Calu3 (cell line): ENCODE data around the gene THEM5. TPM values are rescaled to one million over a fixed set of nuclear protein-coding genes. Genes with fewer than 3 reads are reported as not detected.

Experiments
- BruUV-seq: library from RNA; stranded (reverse); fragments of 400-500 nt; replicated peaks from 2 replicates; lab custom pipeline; 2021; lab: Mats Ljungman, UMichigan
- CTCF ChIA-PET: fragments of 300-600 bp; sonication (Branson Sonifier 250); formaldehyde crosslinking; loops from one replicate; lab custom pipeline; 2022; ENCODE audit warnings: antibody characterized with exemption; lab: Charles Lee
- DNase-seq: peaks from one replicate; pipeline ENCODE4 v3.0.0; 2022
- H3K27ac Mint-ChIP-seq: one replicate; pipeline ENCODE4 v1.8.0; 2022; ENCODE audit warnings: mixed read lengths; ENCODE audit not compliant: unreplicated experiment
- H3K27me3 Mint-ChIP-seq: one replicate; pipeline ENCODE4 v1.8.0; 2022; ENCODE audit warnings: mixed read lengths; ENCODE audit not compliant: unreplicated experiment
- H3K36me3 Mint-ChIP-seq: one replicate; pipeline ENCODE4 v1.8.0; 2022; ENCODE audit warnings: mild to moderate bottlenecking, moderate library complexity, mixed read lengths; ENCODE audit not compliant: insufficient read depth, unreplicated experiment
- H3K4me1 Mint-ChIP-seq: one replicate; pipeline ENCODE4 v1.8.0; 2022; ENCODE audit warnings: mild to moderate bottlenecking, low read depth, mixed read lengths; ENCODE audit not compliant: unreplicated experiment
- H3K4me3 Mint-ChIP-seq: one replicate; pipeline ENCODE4 v1.8.0; 2022; ENCODE audit warnings: mild to moderate bottlenecking, low read depth, moderate library complexity, mixed read lengths; ENCODE audit not compliant: unreplicated experiment
- H3K9me3 Mint-ChIP-seq: one replicate; pipeline ENCODE4 v1.8.0; 2022; ENCODE audit warnings: low read depth, mixed read lengths; ENCODE audit not compliant: unreplicated experiment
- intact Hi-C: fragments of 100-400 bp; cut with micrococcal nuclease; formaldehyde crosslinking; loops from one replicate; pipeline ENCODE4 v1.10.0; 2022; ENCODE audit not compliant: unreplicated experiment
- total RNA-seq: library from RNA; stranded (reverse); gene quantifications from 2 replicates; pipeline ENCODE4 v1.2.3, GENCODE V29; 2022
- TF ChIP-seq, protein P1 (sequence below): fragments of 200-600 bp; IDR thresholded peaks from one replicate; pipeline ENCODE4 v1.8.0; 2022; ENCODE audit warnings: antibody characterized with exemption; ENCODE audit not compliant: unreplicated experiment

Gene THEM5
- total RNA-seq, 1 experiment from 2014 or later, result not detected

DNA sequence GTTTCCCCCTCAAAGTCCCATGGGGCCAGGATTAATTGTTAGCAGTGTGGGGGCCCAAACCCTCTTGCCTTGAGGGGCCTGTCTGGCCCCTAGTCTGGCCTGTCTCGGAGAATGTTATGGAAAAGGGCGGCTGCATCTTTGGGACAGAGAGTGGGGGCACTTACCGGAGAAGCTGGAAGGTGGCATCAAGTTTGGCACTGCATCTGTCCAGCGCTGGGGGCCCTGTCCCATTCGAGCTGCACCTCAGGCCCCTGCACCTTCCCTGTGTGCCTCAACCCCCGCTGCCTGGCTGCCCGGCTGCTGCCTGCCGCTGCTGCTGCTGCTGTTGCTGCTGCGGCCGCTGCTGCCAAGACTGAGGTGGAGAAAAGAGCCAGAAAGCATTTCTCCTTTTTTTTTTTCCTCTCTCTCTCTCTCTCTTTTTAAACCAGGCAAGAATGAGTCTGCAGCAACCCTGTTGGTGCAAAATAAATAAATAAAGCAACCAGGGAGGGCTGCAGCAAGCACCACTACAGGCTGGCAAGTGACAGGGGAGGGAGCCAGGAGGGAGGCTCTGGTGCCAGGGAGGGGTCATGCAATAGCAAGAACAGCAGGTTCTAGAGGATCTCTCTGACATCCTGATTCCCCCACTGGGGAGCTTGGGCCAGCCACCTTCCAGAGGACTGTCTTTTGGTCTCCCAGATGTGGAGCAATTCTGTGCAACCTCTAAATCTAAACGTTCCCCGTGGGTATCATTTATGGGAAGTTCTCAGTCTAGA, 48.3 kb downstream of the THEM5 start, which contains the start of gene LINGO4:
LINGO4 (minus strand) TSS at position 354 of the 755 bp plus-strand sequence. CDS start 2,715 bp downstream, outside the sequence.
- Mint-ChIP-seq H3K4me1 (no peaks in the 10 kb centered on the region), H3K9me3 (no peaks in the 10 kb centered on the region), H3K4me3 (no peak within 1 kb of the TSS), H3K27ac (no peak within 1 kb of the TSS), H3K36me3 (no peaks in the 10 kb centered on the region), H3K27me3 (peaks cover 75% of the 10 kb centered on the region)
- BruUV-seq, result no TSS peak
- no peak for DNase-seq
- CTCF ChIA-PET, result no interaction called here
- TF ChIP-seq, protein P1, sequence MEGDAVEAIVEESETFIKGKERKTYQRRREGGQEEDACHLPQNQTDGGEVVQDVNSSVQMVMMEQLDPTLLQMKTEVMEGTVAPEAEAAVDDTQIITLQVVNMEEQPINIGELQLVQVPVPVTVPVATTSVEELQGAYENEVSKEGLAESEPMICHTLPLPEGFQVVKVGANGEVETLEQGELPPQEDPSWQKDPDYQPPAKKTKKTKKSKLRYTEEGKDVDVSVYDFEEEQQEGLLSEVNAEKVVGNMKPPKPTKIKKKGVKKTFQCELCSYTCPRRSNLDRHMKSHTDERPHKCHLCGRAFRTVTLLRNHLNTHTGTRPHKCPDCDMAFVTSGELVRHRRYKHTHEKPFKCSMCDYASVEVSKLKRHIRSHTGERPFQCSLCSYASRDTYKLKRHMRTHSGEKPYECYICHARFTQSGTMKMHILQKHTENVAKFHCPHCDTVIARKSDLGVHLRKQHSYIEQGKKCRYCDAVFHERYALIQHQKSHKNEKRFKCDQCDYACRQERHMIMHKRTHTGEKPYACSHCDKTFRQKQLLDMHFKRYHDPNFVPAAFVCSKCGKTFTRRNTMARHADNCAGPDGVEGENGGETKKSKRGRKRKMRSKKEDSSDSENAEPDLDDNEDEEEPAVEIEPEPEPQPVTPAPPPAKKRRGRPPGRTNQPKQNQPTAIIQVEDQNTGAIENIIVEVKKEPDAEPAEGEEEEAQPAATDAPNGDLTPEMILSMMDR, result no peak
- intact Hi-C loops, result no loop called here

DNA sequence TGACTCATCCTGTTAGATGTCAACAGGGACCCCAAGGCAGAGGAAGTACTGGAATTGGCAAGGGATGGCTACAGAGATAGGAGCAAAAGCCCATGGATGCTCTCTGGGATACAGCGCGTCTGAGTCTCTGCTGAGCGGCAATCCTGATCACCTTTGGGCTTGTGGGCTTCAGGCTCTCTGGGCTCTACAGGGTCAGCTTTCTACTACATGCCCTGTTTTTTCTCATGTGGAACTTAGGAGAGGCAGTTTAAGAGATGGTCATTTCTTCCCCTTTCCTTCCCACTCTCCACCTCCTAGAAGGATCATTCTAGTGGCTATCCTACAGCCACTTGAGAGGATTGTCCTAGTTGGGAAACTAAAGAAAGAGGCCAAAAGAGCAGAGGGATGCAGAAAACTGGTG, 49.6 kb downstream of the THEM5 start:
- BruUV-seq, result no TSS peak
- CTCF ChIA-PET, result no interaction called here
- TF ChIP-seq, protein P1, result no peak
- Mint-ChIP-seq H3K27ac (no peak overlapping the region), H3K4me3 (no peak overlapping the region), H3K36me3 (no peaks in the 10 kb centered on the region), H3K4me1 (no peaks in the 10 kb centered on the region), H3K9me3 (no peaks in the 10 kb centered on the region), H3K27me3 (peaks cover 82% of the 10 kb centered on the region)
- intact Hi-C loops, result no loop called here
- DNase-seq, result no peak

DNA sequence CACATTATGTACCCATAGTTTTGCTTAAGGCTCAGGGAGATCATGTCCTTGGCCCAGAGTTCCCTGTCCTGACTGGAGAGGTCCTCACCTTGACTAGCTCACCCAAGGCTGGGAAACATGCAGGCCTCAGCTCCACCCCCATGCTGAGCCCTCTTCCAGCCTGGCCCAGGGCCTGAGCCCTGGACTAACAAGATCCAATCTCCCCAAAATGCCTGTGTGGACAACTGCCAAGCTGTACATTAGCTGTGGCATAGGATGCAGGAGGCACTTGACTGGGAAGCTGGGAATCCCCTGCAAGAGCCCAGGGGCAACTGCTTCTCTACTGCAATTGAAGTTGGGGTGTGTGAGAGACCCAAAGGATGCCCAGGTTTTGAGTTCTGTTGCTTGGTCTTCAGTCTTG, 50.3 kb downstream of the THEM5 start:
- Mint-ChIP-seq H3K4me3 (no peak overlapping the region), H3K9me3 (no peaks in the 10 kb centered on the region), H3K4me1 (no peaks in the 10 kb centered on the region), H3K36me3 (no peaks in the 10 kb centered on the region), H3K27ac (no peak overlapping the region), H3K27me3 (peaks cover 80% of the 10 kb centered on the region)
- no peak for DNase-seq
- BruUV-seq, result no TSS peak
- TF ChIP-seq, protein P1, result no peak
- intact Hi-C loops, result no loop called here
- CTCF ChIA-PET, result interaction anchor here (1.7 kb wide), 1 partner anchor 33 kb away, joined by 4 read pairs; no protein-coding TSS in a partner anchor

DNA sequence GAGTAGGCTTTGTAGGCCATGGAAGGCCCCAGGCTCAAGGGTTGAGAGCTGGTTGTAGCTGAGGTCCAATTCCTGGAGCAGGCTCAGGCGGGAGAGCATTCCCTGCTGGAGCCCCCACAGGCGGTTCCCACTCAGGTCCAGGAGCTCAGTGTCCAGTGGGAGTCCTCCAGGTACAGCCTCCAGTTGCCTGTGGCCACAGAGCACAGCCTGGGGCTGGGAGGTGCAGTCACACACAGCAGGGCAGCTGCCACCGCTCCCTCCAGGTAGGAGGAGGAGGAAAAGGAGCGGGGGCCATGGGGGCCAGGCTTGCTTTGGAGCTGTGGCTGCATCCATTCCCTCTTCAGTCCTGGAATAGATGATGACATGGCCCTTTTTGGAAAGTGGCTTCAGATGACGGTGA, 51.1 kb downstream of the THEM5 start:
- Mint-ChIP-seq H3K4me3 (no peak overlapping the region), H3K36me3 (no peaks in the 10 kb centered on the region), H3K27me3 (peaks cover 72% of the 10 kb centered on the region), H3K4me1 (no peaks in the 10 kb centered on the region), H3K27ac (no peak overlapping the region), H3K9me3 (no peaks in the 10 kb centered on the region)
- TF ChIP-seq, protein P1, result no peak
- DNase-seq, result no peak
- intact Hi-C loops, result no loop called here
- BruUV-seq, result no TSS peak
- CTCF ChIA-PET, result interaction anchor here (1.7 kb wide), 1 partner anchor 34 kb away, joined by 4 read pairs; no protein-coding TSS in a partner anchor
